Glutamatergic neuron (in vitro differentiated cells): ENCODE results near the gene POF1B. TPM values are rescaled to one million over a fixed set of nuclear protein-coding genes. Genes with fewer than 3 reads are reported as not detected.
"Not testable (repeated sequence)": the region's sequence is repeated elsewhere in the genome, so short reads cannot be mapped to it uniquely, and the experiment has no call there.

Experiments used
- DNase-seq: peaks from one replicate; pipeline ENCODE4 v3.0.0; 2022
- H3K27ac Mint-ChIP-seq: one replicate; pipeline ENCODE4 v1.8.0; 2020; ENCODE audit warnings: mild to moderate bottlenecking, mixed read lengths, inconsistent platforms; ENCODE audit not compliant: unreplicated experiment
- H3K27me3 Mint-ChIP-seq: one replicate; pipeline ENCODE4 v1.8.0; 2020; ENCODE audit warnings: mild to moderate bottlenecking, moderate library complexity, mixed read lengths, inconsistent platforms; ENCODE audit not compliant: unreplicated experiment
- H3K36me3 Mint-ChIP-seq: one replicate; pipeline ENCODE4 v1.8.0; 2020; ENCODE audit warnings: mild to moderate bottlenecking, mixed read lengths, inconsistent platforms; ENCODE audit not compliant: unreplicated experiment
- H3K4me1 Mint-ChIP-seq: one replicate; pipeline ENCODE4 v1.8.0; 2020; ENCODE audit warnings: mild to moderate bottlenecking, low read depth, mixed read lengths, inconsistent platforms; ENCODE audit not compliant: unreplicated experiment
- H3K4me3 Mint-ChIP-seq: one replicate; pipeline ENCODE4 v1.8.0; 2020; ENCODE audit warnings: mild to moderate bottlenecking, mixed read lengths, inconsistent platforms; ENCODE audit not compliant: unreplicated experiment
- H3K9me3 Mint-ChIP-seq: one replicate; pipeline ENCODE4 v1.8.0; 2020; ENCODE audit warnings: mild to moderate bottlenecking, moderate library complexity, mixed read lengths, inconsistent platforms; ENCODE audit not compliant: unreplicated experiment
- total RNA-seq: library from RNA; stranded (reverse); fragmentation: NEBNext Ultra II Directional; extraction: Animal tissue kit (Norgen Biotek cat#: 25700); gene quantifications from one replicate; pipeline ENCODE4 v1.2.1, GENCODE V29; 2021; ENCODE audit not compliant: unreplicated experiment
- TF ChIP-seq, protein P1 (sequence below): fragments of 200-600 bp; sonication (generic); IDR thresholded peaks from one replicate; pipeline ENCODE4 v1.5.0; 2021; ENCODE audit not compliant: partially characterized antibody, unreplicated experiment

Gene POF1B
- total RNA-seq, 1 donor from 2014 or later = not detected

DNA sequence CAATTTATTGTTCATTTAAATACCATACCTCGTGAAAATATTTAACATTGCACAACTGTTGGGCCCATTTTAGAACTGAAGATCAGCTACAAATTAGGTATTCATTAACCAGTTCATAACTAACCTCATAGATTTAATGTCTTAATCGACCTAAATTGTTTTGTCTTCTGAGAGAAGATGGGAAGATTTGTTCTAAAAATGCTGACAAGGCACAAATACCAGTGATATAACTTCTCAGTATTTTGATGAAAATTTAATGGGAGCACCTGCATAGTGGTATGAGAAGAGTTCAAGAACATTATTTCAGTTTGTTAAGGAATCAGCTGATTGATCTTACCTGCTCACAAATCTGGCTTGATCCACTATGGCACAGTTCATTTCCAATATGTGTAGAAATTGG, 33.9 kb downstream of the POF1B start:
- no peak for DNase-seq
- Mint-ChIP-seq H3K4me3 (no peak overlapping the region), H3K27me3 (peaks cover 1% of the 10 kb centered on the region), H3K4me1 (no peaks in the 10 kb centered on the region), H3K9me3 (no peaks in the 10 kb centered on the region), H3K36me3 (no peaks in the 10 kb centered on the region), H3K27ac (no peak overlapping the region)
- TF ChIP-seq, protein P1, sequence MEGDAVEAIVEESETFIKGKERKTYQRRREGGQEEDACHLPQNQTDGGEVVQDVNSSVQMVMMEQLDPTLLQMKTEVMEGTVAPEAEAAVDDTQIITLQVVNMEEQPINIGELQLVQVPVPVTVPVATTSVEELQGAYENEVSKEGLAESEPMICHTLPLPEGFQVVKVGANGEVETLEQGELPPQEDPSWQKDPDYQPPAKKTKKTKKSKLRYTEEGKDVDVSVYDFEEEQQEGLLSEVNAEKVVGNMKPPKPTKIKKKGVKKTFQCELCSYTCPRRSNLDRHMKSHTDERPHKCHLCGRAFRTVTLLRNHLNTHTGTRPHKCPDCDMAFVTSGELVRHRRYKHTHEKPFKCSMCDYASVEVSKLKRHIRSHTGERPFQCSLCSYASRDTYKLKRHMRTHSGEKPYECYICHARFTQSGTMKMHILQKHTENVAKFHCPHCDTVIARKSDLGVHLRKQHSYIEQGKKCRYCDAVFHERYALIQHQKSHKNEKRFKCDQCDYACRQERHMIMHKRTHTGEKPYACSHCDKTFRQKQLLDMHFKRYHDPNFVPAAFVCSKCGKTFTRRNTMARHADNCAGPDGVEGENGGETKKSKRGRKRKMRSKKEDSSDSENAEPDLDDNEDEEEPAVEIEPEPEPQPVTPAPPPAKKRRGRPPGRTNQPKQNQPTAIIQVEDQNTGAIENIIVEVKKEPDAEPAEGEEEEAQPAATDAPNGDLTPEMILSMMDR = no peak

DNA sequence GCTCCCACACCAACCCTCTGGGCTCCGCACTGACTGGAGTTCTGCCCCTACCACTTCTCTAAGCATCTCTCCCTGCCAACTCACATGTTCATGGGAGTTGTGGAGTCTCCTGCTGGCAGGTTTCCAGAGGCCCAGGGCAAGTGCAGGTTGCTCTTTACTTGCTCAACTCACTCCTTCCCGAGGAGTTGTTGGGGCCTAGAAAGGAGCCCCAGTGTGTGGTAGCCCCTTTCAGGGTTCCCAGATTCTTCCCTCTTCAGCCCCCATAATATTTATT, 52.5 kb downstream of the POF1B start:
- H3K4me3 Mint-ChIP-seq = no peak overlapping the region
- TF ChIP-seq, protein P1 = no peak
- H3K4me1 Mint-ChIP-seq = no peaks in the 10 kb centered on the region
- no peak overlapping the region for H3K27ac Mint-ChIP-seq
- no peaks in the 10 kb centered on the region for H3K36me3 Mint-ChIP-seq
- DNase-seq = no peak
- H3K27me3 Mint-ChIP-seq = peaks cover 1% of the 10 kb centered on the region
- no peaks in the 10 kb centered on the region for H3K9me3 Mint-ChIP-seq

DNA sequence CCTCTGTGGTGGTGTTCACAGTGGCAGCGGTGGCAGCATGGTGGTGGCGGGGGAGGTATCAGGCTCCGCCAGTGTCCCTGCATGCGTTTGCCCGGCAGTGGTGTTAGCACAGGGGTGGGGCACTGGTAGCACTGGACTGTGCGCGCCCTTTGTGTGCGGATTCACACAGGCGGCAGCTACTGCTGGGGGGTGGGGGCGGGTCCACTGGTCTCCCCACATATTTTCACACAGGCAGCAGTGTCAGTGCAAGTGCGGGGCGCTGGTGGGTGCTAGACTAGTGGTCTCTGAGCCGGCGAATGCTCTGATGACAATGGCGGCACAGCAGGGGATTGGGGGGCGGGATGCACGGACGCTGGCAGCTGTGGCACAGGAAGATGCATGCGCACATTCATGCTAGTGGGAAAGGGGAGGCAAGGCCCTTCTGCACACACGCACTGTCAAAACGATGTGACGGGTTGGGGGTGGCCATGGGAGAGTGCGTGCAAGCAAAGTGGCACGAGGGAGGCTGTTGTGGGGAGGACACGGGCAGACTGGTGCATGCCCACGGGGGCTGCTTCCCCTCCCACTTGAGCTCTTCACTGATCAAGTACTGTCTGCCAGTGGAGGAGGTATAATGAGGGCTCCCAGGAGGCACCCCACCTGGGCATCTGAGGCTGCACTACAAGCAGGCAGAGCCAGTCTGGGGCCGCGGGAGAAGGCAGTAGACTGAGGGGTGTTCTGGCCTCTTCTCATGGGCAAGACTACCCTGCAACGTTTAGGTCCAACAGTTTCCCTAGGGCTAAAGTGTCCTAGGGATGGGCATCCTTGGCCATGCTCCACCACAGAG, 53.0 kb downstream of the POF1B start:
- Mint-ChIP-seq H3K4me1 (no peaks in the 10 kb centered on the region), H3K9me3 (no peaks in the 10 kb centered on the region), H3K4me3 (no peak overlapping the region), H3K36me3 (no peaks in the 10 kb centered on the region), H3K27ac (no peak overlapping the region), H3K27me3 (peaks cover 1% of the 10 kb centered on the region)
- TF ChIP-seq, protein P1 = no peak
- no peak for DNase-seq

DNA sequence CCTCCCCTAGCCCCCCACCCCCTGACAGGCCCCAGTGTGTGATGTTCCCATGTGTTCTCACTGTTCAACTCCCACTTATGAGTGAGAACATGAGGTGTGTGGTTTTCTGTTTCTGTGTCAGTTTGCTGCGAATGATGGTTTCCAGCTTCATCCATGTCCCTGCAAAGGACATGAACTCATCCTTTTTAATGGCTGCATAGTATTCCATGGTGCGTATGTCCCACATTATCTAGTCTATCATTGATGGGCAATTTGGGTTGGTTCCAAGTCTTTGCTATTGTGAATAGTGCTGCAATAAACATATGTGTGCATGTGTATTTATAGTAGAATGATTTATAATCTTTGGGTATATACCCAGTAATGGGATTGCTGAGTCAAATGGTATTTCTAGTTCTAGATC, 68.1 kb downstream of the POF1B start:
- not testable (repeated sequence) for H3K27me3 Mint-ChIP-seq, H3K27ac Mint-ChIP-seq, H3K4me3 Mint-ChIP-seq, H3K36me3 Mint-ChIP-seq, DNase-seq, H3K9me3 Mint-ChIP-seq, H3K4me1 Mint-ChIP-seq

DNA sequence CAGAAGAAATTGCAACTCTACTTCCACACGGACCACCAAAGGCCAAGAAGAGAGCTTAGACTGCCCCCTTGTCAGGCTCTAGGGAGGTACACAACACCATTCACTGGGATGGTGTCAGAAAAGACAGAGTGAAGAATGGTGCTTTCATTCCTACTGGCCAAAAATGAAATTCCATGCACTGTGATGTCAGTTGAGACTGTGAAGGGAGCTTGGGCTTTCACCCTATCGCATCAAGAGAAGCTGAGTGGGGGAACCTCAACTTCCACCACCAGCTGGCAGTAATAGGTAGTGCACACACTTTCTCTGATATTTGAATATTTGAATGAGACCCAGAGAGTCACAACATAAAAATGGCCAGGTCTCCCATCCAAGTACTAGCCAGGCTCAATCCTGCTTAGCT, 69.7 kb downstream of the POF1B start:
- no peak overlapping the region for H3K27ac Mint-ChIP-seq
- H3K9me3 Mint-ChIP-seq = no peaks in the 10 kb centered on the region
- H3K27me3 Mint-ChIP-seq = no peaks in the 10 kb centered on the region
- no peak overlapping the region for H3K4me3 Mint-ChIP-seq
- no peak for DNase-seq
- TF ChIP-seq, protein P1 = peak; percentile 15
- no peaks in the 10 kb centered on the region for H3K36me3 Mint-ChIP-seq
- no peaks in the 10 kb centered on the region for H3K4me1 Mint-ChIP-seq
